ENCODE data around the gene FAM181A.

FAM181A gene

DNA sequence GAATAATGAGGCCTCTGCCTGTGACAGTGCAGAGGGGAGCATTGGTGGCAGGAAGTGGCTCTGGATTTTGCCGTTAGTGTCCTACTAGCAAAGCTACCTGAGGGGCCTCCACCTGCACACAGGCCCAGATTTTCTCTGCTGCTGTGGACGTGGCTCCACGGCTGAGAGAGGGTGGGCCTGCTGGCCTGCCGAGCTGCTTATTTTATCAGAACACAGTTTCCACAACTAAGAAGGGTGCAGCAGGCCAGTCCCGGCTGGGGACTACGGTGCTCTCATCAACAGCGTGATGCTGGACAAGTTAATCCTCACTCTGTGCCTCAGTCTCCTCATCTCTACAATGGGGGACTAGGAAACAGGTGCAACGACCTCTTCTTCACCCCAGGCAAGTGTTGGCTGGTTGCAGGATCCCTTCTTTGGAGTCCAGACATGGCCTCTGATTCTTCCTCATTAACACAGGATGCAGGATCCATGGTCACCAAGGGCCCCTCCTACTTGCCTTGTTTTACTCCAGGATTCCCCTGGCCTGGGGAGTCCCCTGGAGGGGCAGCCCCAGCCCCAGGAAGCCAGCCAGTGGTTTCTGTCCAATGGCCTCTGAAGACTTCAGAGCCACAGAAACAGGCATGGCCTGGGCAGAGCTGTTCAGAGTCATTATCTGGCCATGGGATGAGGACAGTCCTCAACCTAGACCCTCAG is 3.3 kb downstream of the FAM181A start:
- DNase-seq = no peak

DNA sequence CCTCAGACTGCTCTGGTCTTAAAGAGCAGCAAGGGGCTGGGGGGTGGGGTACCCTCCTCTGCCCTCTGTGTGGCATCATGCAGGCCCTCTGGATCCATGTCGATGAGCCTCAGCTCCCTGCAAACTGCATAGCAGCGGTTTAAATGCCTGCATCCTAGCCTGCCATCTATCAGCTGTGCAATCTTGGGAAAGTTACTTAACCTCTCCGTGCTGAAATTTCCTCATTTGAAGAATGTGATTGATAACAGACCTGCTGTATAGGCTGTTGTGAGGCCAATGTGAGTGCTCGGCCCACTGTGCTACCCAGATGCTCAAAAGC is 3.8 kb downstream of the FAM181A start:
- no peak for DNase-seq

DNA sequence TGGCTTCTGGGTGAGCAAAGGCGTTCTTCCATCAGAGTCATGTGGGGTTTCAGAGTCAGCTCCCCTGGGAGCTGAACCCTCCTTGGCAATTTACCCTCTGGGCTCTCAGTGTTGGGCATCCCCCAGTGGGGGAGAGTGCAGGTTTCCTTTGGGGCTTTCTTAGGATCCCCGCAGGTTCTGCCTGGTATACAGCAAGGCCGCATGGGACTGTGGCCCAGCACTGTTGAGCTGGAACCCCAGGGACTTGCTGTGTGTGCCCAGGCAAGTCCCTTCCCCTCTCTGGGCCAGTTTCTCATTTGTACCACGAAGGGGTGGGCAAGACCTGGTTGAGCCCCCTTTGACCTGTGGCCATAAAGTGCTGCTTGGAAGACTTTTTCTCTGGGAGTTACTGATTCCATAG is 5.5 kb downstream of the FAM181A start:
- DNase-seq = no peak

DNA sequence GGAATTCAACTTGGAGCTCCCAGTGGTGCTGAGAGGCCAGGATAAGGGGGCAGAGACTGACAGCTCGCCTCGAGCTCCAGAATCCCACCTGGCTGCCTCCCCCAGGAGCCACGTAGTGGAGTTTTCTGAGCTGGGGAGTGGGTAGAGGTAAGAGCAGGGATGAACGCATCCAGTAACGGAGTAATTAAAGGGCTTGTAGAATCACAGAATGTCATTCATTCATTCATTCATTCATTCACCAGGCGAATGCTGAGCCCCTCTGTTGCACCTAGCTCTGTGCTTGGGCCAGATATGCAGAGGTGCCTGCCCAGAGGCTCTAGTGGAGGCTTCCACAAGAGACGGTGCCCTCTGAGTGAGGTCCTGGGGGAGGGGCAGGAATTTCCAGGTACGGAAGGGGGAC is 8.1 kb downstream of the FAM181A start:
- no peak for DNase-seq

DNA sequence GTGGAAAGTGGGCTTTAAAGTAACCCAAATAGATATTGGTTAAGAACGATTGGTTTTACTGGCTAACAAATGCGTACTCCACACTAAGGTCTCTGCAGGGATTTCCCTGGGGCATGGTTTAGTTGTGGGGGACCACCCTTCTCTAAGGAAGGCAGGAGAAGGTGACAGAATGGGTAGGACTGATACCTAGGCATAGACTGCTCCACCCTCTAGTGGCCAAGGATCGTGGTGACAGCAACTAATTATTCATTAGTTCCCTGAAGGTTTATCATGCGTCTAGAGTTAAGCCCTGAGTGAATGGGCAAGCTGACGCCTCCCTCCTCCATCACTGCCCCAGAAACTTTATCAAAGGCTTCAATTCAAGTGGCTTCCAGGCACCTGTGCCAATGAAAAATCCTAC is 9.1 kb downstream of the FAM181A start:
- DNase-seq = no peak

DNA sequence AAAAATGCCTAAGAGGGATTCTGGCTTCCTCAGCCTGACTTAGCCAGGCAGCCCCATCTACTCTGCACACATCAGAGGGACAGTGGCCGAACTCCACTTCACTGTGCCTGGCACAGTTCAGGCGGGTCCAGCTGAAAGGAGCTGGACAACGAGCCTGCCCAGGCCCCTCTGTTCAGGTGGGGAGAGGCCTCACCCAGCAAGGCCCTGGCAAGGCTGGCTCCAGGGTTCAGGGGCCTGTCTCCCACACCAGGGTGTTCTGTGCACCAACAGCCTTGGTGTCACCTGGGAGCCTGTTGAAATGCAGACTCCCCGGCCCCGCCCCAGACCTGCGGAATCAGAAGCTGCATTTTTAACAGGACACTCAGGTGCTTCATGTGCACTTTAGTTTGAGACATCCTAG is 9.8 kb downstream of the FAM181A start:
- DNase-seq = no peak

DNA sequence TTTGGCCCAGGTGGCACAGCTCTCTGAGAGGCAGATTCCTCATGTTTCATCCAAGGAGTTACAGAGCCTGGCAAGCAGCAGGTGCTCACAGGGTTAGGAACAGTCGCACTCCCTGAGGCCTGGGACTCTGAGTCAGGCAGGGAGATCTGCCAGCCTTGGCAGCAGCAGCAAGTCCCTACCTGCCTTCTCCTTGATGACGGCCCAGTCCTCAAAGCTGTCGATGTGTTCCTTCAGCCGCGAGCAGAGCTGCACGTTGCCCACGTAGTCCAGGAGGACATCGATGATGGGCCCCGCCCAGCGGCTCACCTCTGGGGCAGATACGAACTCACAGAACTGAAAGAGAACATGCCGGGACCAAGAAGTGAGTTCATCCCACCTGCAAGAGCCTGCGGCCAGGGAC is 10.4 kb downstream of the FAM181A start:
- DNase-seq = no peak

DNA sequence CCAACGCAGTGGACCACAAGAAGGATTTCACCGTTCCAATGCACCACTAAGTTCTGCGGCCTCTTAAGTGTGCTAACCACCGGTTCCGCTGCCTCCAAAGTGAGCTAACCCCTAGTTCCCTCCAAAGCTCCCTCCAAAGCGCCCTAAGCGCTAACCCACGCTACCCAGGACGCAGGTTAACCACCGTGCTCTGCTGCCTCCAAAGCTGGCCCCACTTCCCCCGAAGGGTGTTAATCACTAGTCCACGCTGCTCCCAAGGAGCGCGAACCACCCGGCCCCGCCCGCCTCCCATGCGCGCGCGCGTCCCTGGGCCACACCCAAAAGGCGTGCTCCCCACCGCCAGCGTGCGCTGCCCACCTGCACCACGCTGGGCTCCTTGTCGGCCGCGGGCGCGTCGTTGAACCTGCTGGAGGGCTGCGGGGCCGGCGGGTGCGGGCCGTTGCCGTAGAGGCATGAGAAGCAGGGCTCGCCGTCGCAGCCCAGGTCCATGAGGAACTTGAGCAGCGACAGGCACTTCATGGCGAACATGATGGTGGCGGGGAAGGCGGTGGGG is 11.7 kb downstream of the FAM181A start:
- DNase-seq = no peak

DNA sequence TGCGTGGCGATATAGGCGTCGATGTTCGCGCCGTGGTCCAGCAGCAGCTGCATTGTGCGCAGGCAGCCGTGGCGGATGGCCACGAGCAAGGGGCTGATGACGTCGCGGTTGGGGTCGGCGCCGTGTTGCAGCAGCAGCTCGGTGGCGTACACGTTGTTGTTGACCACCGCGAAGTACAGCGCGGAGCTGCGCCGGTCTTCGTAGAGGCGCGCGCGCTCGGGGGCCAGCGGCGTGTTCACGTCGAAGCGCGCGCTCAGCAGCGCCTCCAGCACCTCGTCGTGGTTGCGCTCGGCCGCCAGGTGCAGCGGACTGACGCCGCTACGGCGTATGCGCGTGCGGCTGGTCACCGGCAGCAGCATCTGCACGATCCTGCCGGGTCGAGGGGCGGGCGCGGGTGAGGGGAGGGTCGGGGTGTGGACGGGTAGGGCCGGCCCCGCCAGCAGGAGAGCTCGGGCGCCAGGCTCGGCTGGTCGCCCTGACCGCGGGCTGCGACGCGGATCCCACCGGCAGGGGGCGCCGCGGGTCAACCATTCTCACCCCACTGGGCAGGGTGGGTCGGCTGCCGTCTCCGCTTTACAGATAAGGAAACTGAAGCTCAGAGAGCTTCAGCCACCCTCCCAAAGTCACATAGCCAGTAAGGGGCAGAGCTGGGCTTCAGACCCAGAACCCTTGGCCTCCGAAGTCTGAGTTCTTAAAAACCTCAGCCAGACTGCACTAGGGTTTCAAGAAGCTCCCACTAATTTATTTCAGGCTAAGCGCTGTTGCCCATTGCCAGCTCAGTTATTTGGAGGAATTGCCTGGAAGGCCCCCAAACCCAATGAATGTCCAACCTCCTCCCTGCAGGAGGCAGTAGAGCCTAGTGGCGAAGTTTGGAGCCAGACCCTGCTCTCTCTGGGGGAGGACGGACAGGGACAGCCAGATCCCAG is 12.4 kb downstream of the FAM181A start:
- peak; percentile 81 for DNase-seq

DNA sequence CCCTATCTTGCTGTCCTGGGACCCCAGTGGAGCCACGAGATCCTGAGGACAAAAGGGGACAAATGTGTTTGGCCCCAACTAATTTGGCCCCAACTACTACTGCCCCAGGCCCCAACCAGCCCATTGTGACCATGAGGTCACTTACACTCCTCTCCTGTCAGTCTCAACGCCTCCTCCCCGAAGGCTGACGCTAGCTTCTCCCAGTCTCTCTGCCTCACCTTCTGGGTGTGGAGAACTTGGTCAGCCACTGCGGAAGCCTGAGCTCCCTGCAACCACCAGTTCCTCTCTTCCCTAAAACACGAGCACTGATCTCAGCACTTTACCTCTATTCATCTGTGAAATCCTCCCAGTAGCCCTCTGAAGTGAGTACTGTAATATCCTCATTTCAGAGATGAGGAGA is 13.3 kb downstream of the FAM181A start:
- DNase-seq = no peak

DNA sequence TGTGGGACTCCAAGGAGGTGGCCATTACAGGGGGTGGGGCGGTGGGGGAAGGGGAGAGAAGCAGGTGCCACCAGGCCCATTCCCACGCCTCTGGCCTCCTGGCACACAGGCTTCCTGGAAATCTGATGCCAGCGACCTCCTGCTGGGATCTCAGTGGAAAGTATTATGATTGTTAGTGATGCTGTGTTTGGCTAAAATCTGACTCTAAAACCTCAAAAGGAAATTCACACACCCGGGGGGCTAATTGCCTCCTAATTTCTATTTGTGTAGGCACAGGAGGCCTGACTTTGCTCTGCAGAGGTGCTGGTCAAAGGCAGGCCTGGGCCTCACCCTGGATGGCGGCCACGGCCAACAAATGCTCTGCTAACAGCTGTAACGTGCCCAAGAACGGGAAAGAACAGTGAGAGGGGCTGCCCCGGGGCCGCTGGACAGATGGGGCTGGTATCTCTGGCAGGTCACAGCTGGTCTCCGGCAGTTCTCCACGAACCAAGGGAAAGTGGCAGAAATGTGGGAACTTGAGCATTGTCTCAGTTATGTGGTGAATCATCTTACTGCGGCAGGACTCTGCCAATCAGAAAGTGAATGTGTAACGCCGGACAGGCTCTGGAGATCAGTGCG is 14.3 kb downstream of the FAM181A start:
- DNase-seq = peak; percentile 75

DNA sequence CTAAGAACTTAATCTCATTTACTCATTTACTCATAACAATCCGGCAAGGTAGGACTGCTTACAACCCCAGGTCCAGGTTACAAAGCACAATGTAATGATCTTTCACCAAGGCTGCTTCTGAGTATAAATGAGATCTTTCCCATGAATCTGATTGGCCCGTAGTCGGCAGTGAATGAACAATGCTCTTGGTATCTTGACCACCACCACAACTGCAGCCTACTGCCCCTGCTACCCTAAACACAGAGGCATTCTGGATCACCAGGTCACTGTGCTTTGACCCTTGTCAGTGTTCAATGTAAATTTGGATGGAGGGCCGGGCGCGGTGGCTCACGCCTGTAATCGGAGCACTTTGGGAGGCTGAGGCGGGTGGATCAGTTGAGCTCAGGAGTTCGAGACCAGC is 15.9 kb downstream of the FAM181A start:
- no peak for DNase-seq

DNA sequence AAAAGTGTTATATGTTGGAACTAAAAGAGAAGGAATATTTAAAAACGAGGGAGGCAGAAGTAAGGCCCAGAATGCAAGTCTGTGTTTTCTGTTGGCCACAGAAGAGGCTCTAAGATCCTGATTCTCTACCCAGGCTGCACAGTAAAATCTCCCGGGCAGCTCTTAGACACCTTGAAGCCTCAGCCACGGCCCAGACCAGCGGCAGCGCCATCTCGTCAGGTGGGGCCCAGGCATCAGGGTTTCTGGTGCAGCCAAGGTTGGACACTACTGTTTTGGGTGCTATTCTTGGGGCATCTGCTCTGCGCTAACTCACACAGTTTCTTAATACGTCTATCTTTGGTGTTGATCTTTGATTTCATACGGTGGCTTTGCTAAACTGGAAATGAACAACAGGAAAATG is 16.8 kb downstream of the FAM181A start:
- DNase-seq = no peak

DNA sequence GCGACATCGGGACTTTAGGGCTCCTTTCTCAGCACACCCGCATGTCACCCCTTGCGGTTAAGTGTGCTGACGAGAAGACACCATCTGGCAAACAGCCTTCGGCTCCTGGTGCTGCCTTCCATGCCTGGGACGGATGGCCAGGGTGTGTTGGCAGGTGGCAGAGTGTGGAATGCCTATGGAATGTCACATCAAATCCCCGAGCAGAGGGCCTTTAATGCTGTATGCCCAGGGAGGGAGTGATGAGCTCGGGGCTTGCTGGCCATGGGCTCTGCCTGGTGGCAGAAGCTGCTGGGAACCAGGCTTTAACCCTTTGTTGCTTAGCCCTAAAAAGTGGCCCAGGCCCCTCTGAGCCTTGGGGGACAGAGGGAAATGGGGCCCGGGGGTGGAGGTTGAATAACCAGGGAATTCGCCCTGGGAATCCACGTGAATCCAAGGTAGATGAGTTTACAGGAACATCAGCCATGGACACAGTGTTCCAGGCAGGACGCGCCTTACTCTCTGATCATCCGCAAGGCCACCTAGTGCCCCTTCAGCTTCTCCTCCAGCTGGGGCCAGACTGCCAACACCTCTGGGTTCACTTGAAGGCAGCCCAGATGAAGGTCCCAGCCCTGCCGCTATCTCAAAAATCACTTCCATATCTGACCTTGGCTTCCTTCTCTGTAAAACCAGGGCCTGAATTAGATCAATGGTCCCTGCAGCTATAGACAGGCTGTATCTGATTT is 17.4 kb downstream of the FAM181A start:
- peak; percentile 72 for DNase-seq

DNA sequence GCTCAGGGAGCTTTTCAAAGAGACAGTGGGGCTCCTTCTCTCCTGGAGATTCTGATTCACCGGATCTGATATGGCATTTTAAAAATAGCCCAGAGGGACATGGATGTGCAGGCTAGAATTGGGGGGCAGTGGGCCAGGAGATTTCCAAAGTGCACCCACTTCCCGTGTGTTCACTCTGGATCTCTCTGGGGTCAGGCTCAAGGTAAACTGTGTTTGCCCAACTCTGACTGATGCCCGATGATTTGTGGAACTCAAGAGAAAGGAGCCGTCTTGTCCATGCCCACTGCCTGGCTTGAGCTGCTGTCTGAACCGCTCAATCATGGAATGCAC is 17.9 kb downstream of the FAM181A start:
- DNase-seq = no peak

DNA sequence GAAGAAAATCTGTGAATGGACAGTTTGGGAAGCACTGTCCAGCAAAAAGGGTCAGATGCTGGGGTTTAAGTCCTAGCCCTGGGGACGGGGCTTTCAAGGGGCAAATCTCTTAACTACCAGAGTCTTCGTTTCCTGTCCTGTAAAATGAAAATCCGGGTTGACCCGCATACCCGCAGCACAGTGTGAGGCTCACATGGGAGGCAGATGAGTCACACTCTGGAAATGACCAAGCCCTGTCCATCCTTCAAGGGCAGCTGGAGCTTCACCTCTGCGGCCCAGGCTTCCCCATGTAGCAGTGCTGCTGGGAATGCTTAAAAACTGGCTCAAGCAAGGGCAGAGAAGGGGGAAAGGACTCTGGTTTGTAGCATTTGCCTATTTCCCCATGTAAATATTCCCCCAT is 19.0 kb downstream of the FAM181A start:
- DNase-seq = no peak

DNA sequence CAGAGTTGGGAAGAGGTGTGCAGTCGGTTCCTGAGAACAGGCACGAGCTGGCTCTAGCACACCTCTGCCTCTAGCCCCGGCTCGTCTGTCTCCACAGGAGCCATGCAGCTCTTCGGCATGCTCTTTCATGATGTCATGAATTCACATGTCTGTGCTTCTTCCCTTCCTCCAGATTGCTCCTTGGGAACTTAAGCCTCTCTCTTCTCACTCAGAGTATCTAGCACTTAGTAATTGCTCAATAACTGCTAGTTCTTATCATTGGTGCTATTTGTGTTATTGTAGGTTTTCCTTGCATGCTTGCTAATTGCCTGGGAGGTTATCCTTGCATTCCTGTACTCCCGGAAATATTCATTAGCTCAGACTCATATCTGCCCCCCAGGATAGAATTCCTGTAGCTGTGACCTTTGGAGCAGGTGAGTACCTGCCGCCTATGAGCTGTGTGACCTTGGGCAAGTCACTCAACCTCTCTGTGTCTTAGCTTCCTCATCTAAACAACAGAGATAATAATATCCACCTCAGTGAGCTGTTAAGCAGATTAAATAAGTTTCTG is 19.5 kb downstream of the FAM181A start:
- no peak for DNase-seq

DNA sequence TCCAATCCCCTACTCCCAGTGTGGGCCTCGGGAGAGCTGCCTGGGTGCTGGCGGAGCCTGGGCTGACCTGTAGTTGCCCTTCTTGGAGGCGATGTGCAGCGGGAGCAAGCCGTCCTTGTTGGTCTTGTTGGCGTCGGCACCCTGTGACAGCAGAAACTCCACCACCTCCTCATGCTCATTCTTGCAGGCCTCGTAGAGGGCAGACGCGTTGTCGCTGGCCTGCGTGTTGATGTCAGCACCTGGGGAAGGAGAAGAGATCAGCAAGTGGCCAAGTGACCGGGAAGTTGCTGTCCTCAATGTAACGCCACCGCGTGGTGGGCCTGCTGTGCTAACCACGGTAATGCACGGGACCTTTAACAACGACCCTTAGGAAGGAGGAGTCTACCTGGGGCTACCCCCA is 20.1 kb downstream of the FAM181A start:
- DNase-seq = no peak

DNA sequence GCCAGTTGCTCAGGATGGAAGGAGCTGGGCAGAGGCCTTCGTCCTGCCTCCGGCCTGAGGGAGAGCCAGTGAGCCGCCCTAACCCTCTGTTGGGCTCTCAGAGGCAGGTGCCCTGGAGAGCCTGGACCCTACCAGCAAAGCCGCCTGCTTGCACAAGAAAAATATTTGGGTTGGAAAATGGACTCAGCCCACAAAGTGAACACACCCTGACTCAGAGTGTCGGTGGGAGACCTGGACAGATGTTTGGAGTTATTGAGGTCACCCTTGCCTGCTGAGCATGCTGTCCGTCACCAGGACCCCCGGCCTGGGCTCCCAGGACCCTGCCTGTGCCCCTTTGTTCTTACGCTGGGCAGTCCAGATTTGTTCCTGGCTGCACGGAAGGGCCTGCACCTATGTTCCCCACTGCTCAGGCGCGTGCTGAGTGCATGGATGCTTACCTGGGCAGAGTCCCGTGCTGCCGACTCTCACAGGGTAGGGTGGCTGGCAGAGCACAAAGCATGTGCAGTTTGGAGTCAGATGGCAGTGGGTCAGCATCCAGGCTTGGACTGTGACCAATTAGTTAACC is 22.4 kb downstream of the FAM181A start:
- DNase-seq = no peak

DNA sequence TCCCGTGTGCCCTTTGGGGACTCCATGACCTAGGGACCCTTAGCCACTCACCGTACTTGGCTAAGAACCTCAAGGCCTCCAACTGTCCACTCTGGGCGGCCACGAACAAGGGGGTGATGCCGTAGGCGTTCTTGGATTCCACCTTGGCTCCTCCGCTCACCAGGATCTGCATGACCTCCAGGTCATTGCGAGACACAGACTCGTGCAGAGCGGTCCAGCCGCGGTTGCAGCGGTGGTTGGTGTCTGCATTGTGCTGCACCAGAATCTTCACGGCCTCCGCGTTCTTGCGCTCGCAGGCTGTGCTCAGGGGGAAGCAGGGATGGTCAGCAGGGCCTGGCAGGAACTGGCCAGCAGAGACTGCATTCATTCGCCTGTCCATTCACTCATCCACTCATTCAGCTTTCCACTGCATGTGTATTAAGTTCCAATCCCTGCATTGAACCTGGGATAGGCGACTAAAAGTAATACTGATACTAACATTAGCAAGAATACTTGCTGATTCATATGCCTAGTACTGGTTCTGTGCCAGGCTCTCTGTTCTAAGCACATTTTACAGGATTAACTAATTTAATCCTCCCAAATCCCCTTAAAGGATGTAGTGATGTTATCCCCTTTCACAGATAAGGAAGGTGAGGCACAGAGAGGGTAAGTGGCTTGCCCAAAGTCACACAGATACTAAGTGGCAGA is 23.9 kb downstream of the FAM181A start:
- DNase-seq = no peak

DNA sequence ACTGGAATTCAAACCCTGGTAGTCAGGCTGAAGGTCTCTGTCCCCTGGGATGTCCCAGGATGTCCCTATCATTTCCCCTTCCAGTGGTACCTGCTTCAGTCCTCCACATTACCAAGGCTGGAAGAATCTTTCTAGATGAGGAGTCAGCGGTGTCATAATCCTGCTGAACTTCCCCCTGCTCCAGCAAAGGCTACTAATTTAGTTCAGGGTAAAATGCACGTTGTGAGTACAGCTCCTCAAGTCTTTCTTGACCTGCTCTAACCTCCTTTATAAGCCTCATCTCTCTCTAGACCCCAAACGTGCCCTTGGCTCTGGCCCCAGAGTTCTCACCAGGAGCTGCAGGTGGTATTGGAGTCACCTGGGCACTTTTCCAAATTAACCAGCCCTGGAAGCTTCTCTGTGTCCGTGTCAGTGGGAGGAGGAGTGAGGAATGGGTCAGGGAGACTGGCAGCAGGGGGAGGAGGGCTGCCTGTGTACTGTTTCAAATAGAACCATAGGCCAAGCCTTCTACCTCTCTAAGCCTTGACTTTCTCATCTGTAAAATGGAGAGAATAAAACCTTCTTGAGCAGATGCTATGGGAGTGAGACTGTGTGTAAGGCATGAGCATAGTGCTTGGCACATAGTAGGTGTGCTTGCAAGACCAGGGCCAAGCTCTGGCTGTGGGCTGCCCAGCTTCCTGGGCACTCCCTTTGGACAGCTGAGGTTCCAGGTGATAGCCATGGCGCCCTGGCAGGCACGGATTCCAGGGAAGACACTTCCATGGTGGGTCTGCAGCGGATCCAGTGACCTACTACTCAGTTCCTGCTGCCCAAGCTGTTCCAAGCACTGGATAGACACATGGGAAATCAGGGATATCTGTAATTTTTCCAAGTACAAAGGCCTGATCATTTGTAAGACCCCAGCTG is 24.7 kb downstream of the FAM181A start:
- no peak for DNase-seq

Data from right hindlimb (tissue), 1 donor.